ENCODE data around the gene TRPV6.
A peak's percentile ranks its signal among the peaks of the same experiment; 100 is the strongest.

TRPV6 gene

GRCh38 chr7:142933092-142933475 is 47.5 kb upstream of the TRPV6 start:
- no peak for ATAC-seq
- TF ChIP-seq SNAI2 (CRISPR knock-in tag; IDR thresholded peaks at IDR 0.05), result no peak
- no peak for TF ChIP-seq PATZ1 (CRISPR knock-in tag; IDR thresholded peaks at IDR 0.05; ENCODE audit: borderline replicate concordance)
- no peak for TF ChIP-seq PPARA (CRISPR knock-in tag; IDR thresholded peaks at IDR 0.05; ENCODE audit: borderline replicate concordance)
- TF ChIP-seq ARNTL (CRISPR knock-in tag; IDR thresholded peaks at IDR 0.05; ENCODE audit: borderline replicate concordance, low read depth), result no peak
- TF ChIP-seq ZFP30 (CRISPR knock-in tag; IDR thresholded peaks at IDR 0.05), result no peak
- TF ChIP-seq POU6F1 (CRISPR knock-in tag; IDR thresholded peaks at IDR 0.05; ENCODE audit: borderline replicate concordance, low read depth), result no peak
- TF ChIP-seq CSRNP3 (CRISPR knock-in tag; IDR thresholded peaks at IDR 0.05), result no peak
- no peak for TF ChIP-seq TOX (CRISPR knock-in tag; IDR thresholded peaks at IDR 0.05; ENCODE audit: borderline replicate concordance)
- no peak for TF ChIP-seq RARB (CRISPR knock-in tag; IDR thresholded peaks at IDR 0.05)
- TF ChIP-seq ZC3H10 (CRISPR knock-in tag; IDR thresholded peaks at IDR 0.05), result no peak
- TF ChIP-seq CREB5 (CRISPR knock-in tag; IDR thresholded peaks at IDR 0.05; ENCODE audit: low read depth), result no peak
- no peak for TF ChIP-seq TCF4 (CRISPR knock-in tag; IDR thresholded peaks at IDR 0.05; ENCODE audit: borderline replicate concordance)
- no peak for TF ChIP-seq ZNF565 (CRISPR knock-in tag; conservative IDR thresholded peaks at IDR 0.05; ENCODE audit: low read depth)
- TF ChIP-seq CSDC2 (CRISPR knock-in tag; IDR thresholded peaks at IDR 0.05), result no peak
- no peak for TF ChIP-seq ZNF8 (CRISPR knock-in tag; IDR thresholded peaks at IDR 0.05)
- TF ChIP-seq ZFP3 (CRISPR knock-in tag; IDR thresholded peaks at IDR 0.05), result no peak
- no peak for TF ChIP-seq GLIS3 (CRISPR knock-in tag; IDR thresholded peaks at IDR 0.05)
- no peak for TF ChIP-seq ISL1 (CRISPR knock-in tag; IDR thresholded peaks at IDR 0.05)
- no peak for TF ChIP-seq ZNF70 (CRISPR knock-in tag; IDR thresholded peaks at IDR 0.05)

GRCh38 chr7:142932386-142933091 is 47.0 kb upstream of the TRPV6 start:
- TF ChIP-seq ZNF70 (CRISPR knock-in tag; IDR thresholded peaks at IDR 0.05) (no peak), PPARA (CRISPR knock-in tag; IDR thresholded peaks at IDR 0.05; ENCODE audit: borderline replicate concordance) (no peak), CSRNP3 (CRISPR knock-in tag; IDR thresholded peaks at IDR 0.05) (no peak), CSDC2 (CRISPR knock-in tag; IDR thresholded peaks at IDR 0.05) (no peak), ZFP3 (CRISPR knock-in tag; IDR thresholded peaks at IDR 0.05) (no peak), TSHZ2 (CRISPR knock-in tag; IDR thresholded peaks at IDR 0.05) (no peak), RARB (CRISPR knock-in tag; IDR thresholded peaks at IDR 0.05) (no peak), GLIS3 (CRISPR knock-in tag; IDR thresholded peaks at IDR 0.05) (no peak), OSR1 (CRISPR knock-in tag; IDR thresholded peaks at IDR 0.05) (no peak), POU6F1 (CRISPR knock-in tag; IDR thresholded peaks at IDR 0.05; ENCODE audit: borderline replicate concordance, low read depth) (no peak), ZFP30 (CRISPR knock-in tag; IDR thresholded peaks at IDR 0.05) (no peak), TCF4 (CRISPR knock-in tag; IDR thresholded peaks at IDR 0.05; ENCODE audit: borderline replicate concordance) (no peak), BACH2 (CRISPR knock-in tag; IDR thresholded peaks at IDR 0.05; ENCODE audit: borderline replicate concordance) (no peak), ZNF8 (CRISPR knock-in tag; IDR thresholded peaks at IDR 0.05) (no peak), ZNF565 (CRISPR knock-in tag; conservative IDR thresholded peaks at IDR 0.05; ENCODE audit: low read depth) (no peak), TOX (CRISPR knock-in tag; IDR thresholded peaks at IDR 0.05; ENCODE audit: borderline replicate concordance) (no peak)
- ATAC-seq, result peak; percentile 24; the same call in 2 of the 3 replicates

Measured in SK-N-SH treated with all-trans-retinoic acid at 6 μM for 48 hours (cell line).